ENCODE results near the gene CELA3A.

DNA sequence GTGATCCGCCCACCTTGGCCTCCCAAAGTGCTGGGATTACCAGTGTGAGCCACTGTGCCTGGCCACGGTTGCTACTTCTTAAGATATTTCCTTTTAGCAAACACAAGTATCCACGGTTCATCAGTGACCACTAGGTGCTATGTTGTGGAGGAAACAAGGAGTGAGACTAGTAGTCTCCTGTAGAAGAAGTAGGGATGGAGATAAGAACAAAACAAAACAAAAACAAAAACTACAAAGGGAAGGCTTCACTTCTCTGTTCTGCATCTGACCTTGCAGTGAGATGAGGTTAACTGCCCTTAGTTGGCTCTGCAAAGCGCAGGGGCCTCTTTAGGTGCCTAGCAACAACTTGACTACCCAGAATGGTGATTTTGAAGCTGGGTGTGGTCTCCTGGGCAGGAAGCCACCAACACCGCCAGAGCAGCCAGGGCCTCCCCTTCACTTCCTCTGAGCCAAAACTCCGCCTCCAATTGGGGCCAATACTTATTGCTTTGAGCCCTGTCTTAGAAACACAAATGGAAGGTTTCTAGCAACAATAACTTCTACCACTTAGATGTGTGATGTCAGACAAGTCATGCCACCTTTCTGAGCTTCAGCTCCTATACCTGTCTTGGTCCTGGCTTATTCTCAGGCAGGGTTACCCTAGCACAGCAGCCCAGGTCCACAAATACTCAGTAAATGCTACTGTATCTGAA is 38.3 kb downstream of the CELA3A start:
- TF ChIP-seq, protein P1, sequence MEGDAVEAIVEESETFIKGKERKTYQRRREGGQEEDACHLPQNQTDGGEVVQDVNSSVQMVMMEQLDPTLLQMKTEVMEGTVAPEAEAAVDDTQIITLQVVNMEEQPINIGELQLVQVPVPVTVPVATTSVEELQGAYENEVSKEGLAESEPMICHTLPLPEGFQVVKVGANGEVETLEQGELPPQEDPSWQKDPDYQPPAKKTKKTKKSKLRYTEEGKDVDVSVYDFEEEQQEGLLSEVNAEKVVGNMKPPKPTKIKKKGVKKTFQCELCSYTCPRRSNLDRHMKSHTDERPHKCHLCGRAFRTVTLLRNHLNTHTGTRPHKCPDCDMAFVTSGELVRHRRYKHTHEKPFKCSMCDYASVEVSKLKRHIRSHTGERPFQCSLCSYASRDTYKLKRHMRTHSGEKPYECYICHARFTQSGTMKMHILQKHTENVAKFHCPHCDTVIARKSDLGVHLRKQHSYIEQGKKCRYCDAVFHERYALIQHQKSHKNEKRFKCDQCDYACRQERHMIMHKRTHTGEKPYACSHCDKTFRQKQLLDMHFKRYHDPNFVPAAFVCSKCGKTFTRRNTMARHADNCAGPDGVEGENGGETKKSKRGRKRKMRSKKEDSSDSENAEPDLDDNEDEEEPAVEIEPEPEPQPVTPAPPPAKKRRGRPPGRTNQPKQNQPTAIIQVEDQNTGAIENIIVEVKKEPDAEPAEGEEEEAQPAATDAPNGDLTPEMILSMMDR (conservative IDR thresholded peaks at IDR 0.05; ENCODE audit: low read length): peak; percentile 51
- no peak for TF ChIP-seq EZH2phosphoT487 (IDR thresholded peaks at IDR 0.05; ENCODE audit: borderline replicate concordance, low read depth, low read length)
